Psoas muscle (tissue), 8 donors: ENCODE measurements around the gene ACBD4. TPM values are rescaled to one million over a fixed set of nuclear protein-coding genes. Genes with fewer than 3 reads are reported as not detected.

ENCODE experiments used
- ATAC-seq, 4 donors: fragments of 200-7000 bp; cut with Tn5 transposase; one replicate each; pipeline ENCODE4 v1.9.1; 2020; ENCODE audit warnings: moderate library complexity in 3 of 4, mild to moderate bottlenecking in 2 of 4
- DNase-seq, 2 donors: peaks; one replicate each; pipeline ENCODE4 v3.0.0-alpha.2; 2020
- H3K27ac ChIP-seq: fragments of 200-600 bp; one replicate; pipeline ENCODE4 v1.8.0; 2022
- H3K27me3 ChIP-seq, 3 donors: fragments of 200-600 bp in 1 of 3; one replicate each; pipeline versions ENCODE4 v1.6.1 to v1.8.0; 2013 to 2022; ENCODE audit warnings: low read length in 2 of 3, mild to moderate bottlenecking in 2 of 3, moderate library complexity in 1 of 3; ENCODE audit not compliant: insufficient read depth in 3 of 3
- H3K36me3 ChIP-seq, 2 donors: fragments of 200-600 bp in 1 of 2; one replicate each; pipeline versions ENCODE4 v1.6.1 to v1.8.0; 2013 to 2022; ENCODE audit warnings: low read depth in 1 of 2, mild to moderate bottlenecking in 1 of 2, moderate library complexity in 1 of 2; ENCODE audit not compliant: insufficient read depth in 1 of 2
- H3K4me1 ChIP-seq: fragments of 200-600 bp; one replicate; pipeline ENCODE4 v1.8.0; 2022
- H3K4me3 ChIP-seq: fragments of 200-600 bp; one replicate; pipeline ENCODE4 v1.8.0; 2022; ENCODE audit warnings: mild to moderate bottlenecking
- H3K9me3 ChIP-seq: fragments of 200-600 bp; one replicate; pipeline ENCODE4 v1.8.0; 2022
- CTCF ChIP-seq: fragments of 200-600 bp; IDR thresholded peaks from one replicate; pipeline ENCODE4 v1.8.0; 2022; ENCODE audit warnings: antibody characterized with exemption
- WGBS, 3 donors: extraction: QIAGEN DNeasy Blood & Tissue Kit; methylation state at CpG; one replicate each; pipeline versions ENCODE4 v1.1.6 to v1.1.7; 2013; 5-methylcytosine and 5-hydroxymethylcytosine counted together
- intact Hi-C, 2 donors: fragments of 100-400 bp; cut with DNase I; formaldehyde crosslinking; loops; one replicate each; pipeline versions ENCODE4 v1.11.0 to v1.14.2; 2022
- polyA plus RNA-seq, 3 donors: library from polyadenylated mRNA; stranded (reverse); fragments of 200-250 nt; gene quantifications; one replicate each; pipeline ENCODE4 v1.2.3, GENCODE V29; 2013
- total RNA-seq, 4 donors: library from RNA; stranded (reverse); fragmentation: NEBNext Ultra II Directional in 2 of 4; extraction: Animal tissue kit (Norgen Biotek cat#: 25700) in 2 of 4; gene quantifications; one replicate each; pipeline versions ENCODE4 v1.2.1 to v1.2.4, GENCODE V29; 2021 to 2023
- donor health status: healthy with polysubstance abuse.
- donor health status: DM: no; HTN: no; CAD: no; lungs with moderate emphysema.
- donor health status: Bipolar disorder and iron deficiency.
- donor health status: healthy.
- donor health status: DM: yes; HTN: yes; CAD: no.
- donor health status: DM: no; HTN: no; CAD: no.
- donor health status: DM: no; HTN: no; CAD: no.
- donor health status: DM: yes; HTN: yes; CAD: no.

ACBD4 gene
- total and polyA plus RNA-seq, 7 donors, result 2.7 to 8.2 (median 4.4) TPM

GRCh38 chr17:45128331-45128730 lies 7.2 kb upstream of the ACBD4 start:
- H3K36me3 ChIP-seq, result no peaks in the 10 kb centered on the region
- peaks cover 65% of the 10 kb centered on the region for H3K4me1 ChIP-seq
- H3K9me3 ChIP-seq, result no peaks in the 10 kb centered on the region
- peak overlapping the region; percentile 22 for H3K4me3 ChIP-seq
- peak overlapping the region; percentile 91 for H3K27ac ChIP-seq
- TF ChIP-seq CTCF, result no peak
- DNase-seq, result peak in 1 of 2 donors; percentile 16
- H3K27me3 ChIP-seq, result no peaks in the 10 kb centered on the region
- WGBS, 3 donors, result 71 to 81% (median 76%) methylated on average over 5 of the region's 5 CpGs
- intact Hi-C loops, result no loop called here
- no peak for ATAC-seq

- Histone ChIP-seq H3K27ac (peak overlapping the region; percentile 91), H3K4me1 (peaks cover 59% of the 10 kb centered on the region), H3K4me3 (no peak overlapping the region), H3K36me3 (no peaks in the 10 kb centered on the region), H3K9me3 (no peaks in the 10 kb centered on the region), H3K27me3 (no peaks in the 10 kb centered on the region)
- TF ChIP-seq CTCF, result no peak
- intact Hi-C loops, result no loop called here
- no peak for DNase-seq
- WGBS, 3 donors, result 74 to 89% (median 87%) methylated on average over 2 of the region's 2 CpGs
- no peak for ATAC-seq
Observed at GRCh38 chr17:45128989-45129388, 6.5 kb upstream of the ACBD4 start.

GRCh38 chr17:45129426-45129939 lies 6.0 kb upstream of the ACBD4 start:
- TF ChIP-seq CTCF, result no peak
- ATAC-seq (peak; percentile 70 to 80 (median 78)), DNase-seq (peak; percentile 72 to 87)
- 21 to 31% (median 22%) methylated on average over 10 of the region's 10 CpGs for WGBS, 3 donors
- Histone ChIP-seq H3K4me3 (peak overlapping the region; percentile 7), H3K36me3 (no peaks in the 10 kb centered on the region), H3K27me3 (no peaks in the 10 kb centered on the region), H3K9me3 (no peaks in the 10 kb centered on the region), H3K27ac (peak overlapping the region; percentile 91), H3K4me1 (peaks cover 54% of the 10 kb centered on the region)
- intact Hi-C loops, result no loop called here

GRCh38 chr17:45129940-45130680 lies 5.4 kb upstream of the ACBD4 start:
- DNase-seq (peak in 1 of 2 donors; percentile 45), ATAC-seq (peak; percentile 21 to 68 (median 44))
- no peaks in the 10 kb centered on the region for H3K27me3 ChIP-seq
- peak overlapping the region; percentile 91 for H3K27ac ChIP-seq
- 38 to 58% (median 42%) methylated on average over 13 of the region's 13 CpGs for WGBS, 3 donors
- no peaks in the 10 kb centered on the region for H3K9me3 ChIP-seq
- intact Hi-C loops, result loop anchor here (2.0 to 10.0 kb wide), 7 partner anchors 33 to 355 kb away; partner anchors contain the start of gene DCAKD (in 1 of the 2)
- TF ChIP-seq CTCF, result no peak
- H3K4me1 ChIP-seq, result peaks cover 50% of the 10 kb centered on the region
- H3K36me3 ChIP-seq, result no peaks in the 10 kb centered on the region
- no peak overlapping the region for H3K4me3 ChIP-seq
